ENCODE measurements around the gene GRIN1.

Gene GRIN1

GRCh38 chr9:137158625-137159024, 19.7 kb downstream of the GRIN1 start:
- CTCF ChIA-PET = interaction anchor here (0.9 kb wide), 1 partner anchor 8 kb away, joined by 3 read pairs; no protein-coding TSS in a partner anchor
- TF ChIP-seq ZNF776 (tag by site-specific recombination; IDR thresholded peaks at IDR 0.05; ENCODE audit: borderline replicate concordance) (no peak), GLIS2 (tag by site-specific recombination; IDR thresholded peaks at IDR 0.05) (0 out of 2 replicates have a peak, but pooled peaks have one; percentile 23), PATZ1 (tag by site-specific recombination; IDR thresholded peaks at IDR 0.05) (no peak), ZNF155 (tag by site-specific recombination; IDR thresholded peaks at IDR 0.05) (no peak)

GRCh38 chr9:137159105-137160053, 20.4 kb downstream of the GRIN1 start:
- CTCF ChIA-PET = no interaction called here
- Histone ChIP-seq H3K9me3 (ENCODE audit: control insufficient read depth, insufficient read depth, low read depth, low read length) (no peaks in the 10 kb centered on the region), H3K36me3 (ENCODE audit: control insufficient read depth in 2 of 2, insufficient read depth in 1 of 2, low read length in 2 of 2) (no peaks in the 10 kb centered on the region), H3K4me3 (ENCODE audit: low read depth, low read length) (no peak overlapping the region), H3K4me1 (ENCODE audit: control insufficient read depth, insufficient read depth, low read length) (no peaks in the 10 kb centered on the region), H3K27ac (ENCODE audit: extremely low read depth, low read depth, low read length) (no peak overlapping the region)
- POLR2A ChIA-PET = interaction anchor here (1.1 to 1.3 kb wide), 2 partner anchors 30 kb away, joined by 3 read pairs; no protein-coding TSS in a partner anchor
- TF ChIP-seq ZNF776 (tag by site-specific recombination; IDR thresholded peaks at IDR 0.05; ENCODE audit: borderline replicate concordance) (no peak), YY1 (tag by site-specific recombination; IDR thresholded peaks at IDR 0.05) (no peak), TRIM28 (IDR thresholded peaks at IDR 0.05; ENCODE audit: borderline replicate concordance, low read length) (no peak), KLF10 (tag by site-specific recombination; IDR thresholded peaks at IDR 0.05) (peak; percentile 38; the same call in 1 of the 2 replicates), ZNF10 (tag by site-specific recombination; IDR thresholded peaks at IDR 0.05) (peak; percentile 83), ZFP37 (tag by site-specific recombination; IDR thresholded peaks at IDR 0.05) (no peak), ZNF768 (tag by site-specific recombination; IDR thresholded peaks at IDR 0.05) (no peak), KLF9 (tag by site-specific recombination; IDR thresholded peaks at IDR 0.05; ENCODE audit: low read depth) (peak; percentile 63), ZNF48 (tag by site-specific recombination; IDR thresholded peaks at IDR 0.05) (no peak), ZNF600 (tag by site-specific recombination; IDR thresholded peaks at IDR 0.05) (peak; percentile 94), PRDM1 (tag by site-specific recombination; IDR thresholded peaks at IDR 0.05) (no peak), ZNF140 (tag by site-specific recombination; IDR thresholded peaks at IDR 0.05) (no peak), SCRT2 (tag by site-specific recombination; IDR thresholded peaks at IDR 0.05) (no peak), ZNF555 (tag by site-specific recombination; conservative IDR thresholded peaks at IDR 0.05) (no peak), ZIC2 (tag by site-specific recombination; IDR thresholded peaks at IDR 0.05) (no peak), ZNF560 (tag by site-specific recombination; IDR thresholded peaks at IDR 0.05; ENCODE audit: borderline replicate concordance) (no peak), ZNF785 (tag by site-specific recombination; IDR thresholded peaks at IDR 0.05) (no peak), ZNF280C (tag by site-specific recombination; IDR thresholded peaks at IDR 0.05) (no peak), EGR2 (tag by site-specific recombination; IDR thresholded peaks at IDR 0.05; ENCODE audit: low read depth) (peak; percentile 62), ZFHX2 (tag by site-specific recombination; conservative IDR thresholded peaks at IDR 0.05) (peak; percentile 79), ZNF677 (tag by site-specific recombination; IDR thresholded peaks at IDR 0.05) (no peak), ZXDB (tag by site-specific recombination; IDR thresholded peaks at IDR 0.05) (no peak), ZNF138 (tag by site-specific recombination; IDR thresholded peaks at IDR 0.05; ENCODE audit: borderline replicate concordance) (no peak)
- TF ChIP-seq, protein P1, sequence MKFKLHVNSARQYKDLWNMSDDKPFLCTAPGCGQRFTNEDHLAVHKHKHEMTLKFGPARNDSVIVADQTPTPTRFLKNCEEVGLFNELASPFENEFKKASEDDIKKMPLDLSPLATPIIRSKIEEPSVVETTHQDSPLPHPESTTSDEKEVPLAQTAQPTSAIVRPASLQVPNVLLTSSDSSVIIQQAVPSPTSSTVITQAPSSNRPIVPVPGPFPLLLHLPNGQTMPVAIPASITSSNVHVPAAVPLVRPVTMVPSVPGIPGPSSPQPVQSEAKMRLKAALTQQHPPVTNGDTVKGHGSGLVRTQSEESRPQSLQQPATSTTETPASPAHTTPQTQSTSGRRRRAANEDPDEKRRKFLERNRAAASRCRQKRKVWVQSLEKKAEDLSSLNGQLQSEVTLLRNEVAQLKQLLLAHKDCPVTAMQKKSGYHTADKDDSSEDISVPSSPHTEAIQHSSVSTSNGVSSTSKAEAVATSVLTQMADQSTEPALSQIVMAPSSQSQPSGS (tag by site-specific recombination; IDR thresholded peaks at IDR 0.05; ENCODE audit: low read depth) = no peak
- TF ChIP-seq, protein P2, sequence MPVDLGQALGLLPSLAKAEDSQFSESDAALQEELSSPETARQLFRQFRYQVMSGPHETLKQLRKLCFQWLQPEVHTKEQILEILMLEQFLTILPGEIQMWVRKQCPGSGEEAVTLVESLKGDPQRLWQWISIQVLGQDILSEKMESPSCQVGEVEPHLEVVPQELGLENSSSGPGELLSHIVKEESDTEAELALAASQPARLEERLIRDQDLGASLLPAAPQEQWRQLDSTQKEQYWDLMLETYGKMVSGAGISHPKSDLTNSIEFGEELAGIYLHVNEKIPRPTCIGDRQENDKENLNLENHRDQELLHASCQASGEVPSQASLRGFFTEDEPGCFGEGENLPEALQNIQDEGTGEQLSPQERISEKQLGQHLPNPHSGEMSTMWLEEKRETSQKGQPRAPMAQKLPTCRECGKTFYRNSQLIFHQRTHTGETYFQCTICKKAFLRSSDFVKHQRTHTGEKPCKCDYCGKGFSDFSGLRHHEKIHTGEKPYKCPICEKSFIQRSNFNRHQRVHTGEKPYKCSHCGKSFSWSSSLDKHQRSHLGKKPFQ (tag by site-specific recombination; IDR thresholded peaks at IDR 0.05) = no peak

More at GRCh38 chr9:137158625-137159024, 19.7 kb downstream of the GRIN1 start:
- Histone ChIP-seq H3K36me3 (ENCODE audit: control insufficient read depth in 2 of 2, insufficient read depth in 1 of 2, low read length in 2 of 2) (no peaks in the 10 kb centered on the region), H3K27ac (ENCODE audit: extremely low read depth, low read depth, low read length) (no peak overlapping the region), H3K4me1 (ENCODE audit: control insufficient read depth, insufficient read depth, low read length) (no peaks in the 10 kb centered on the region), H3K9me3 (ENCODE audit: control insufficient read depth, insufficient read depth, low read depth, low read length) (no peaks in the 10 kb centered on the region), H3K4me3 (ENCODE audit: low read depth, low read length) (no peak overlapping the region)
- POLR2A ChIA-PET = interaction anchor here (1.1 to 2.3 kb wide), 2 partner anchors 30 to 82 kb away, joined by 3 to 11 read pairs; partner anchors contain the start of gene TUBB4B

Measured in HEK293 (cell line).